Heart left ventricle (tissue), 13 donors: ENCODE measurements around the gene RBM38.

Source experiments
- CTCF ChIP-seq, 12 donors: fragments of 200-600 bp; sonication (generic) in 4 of 12; IDR thresholded peaks; one replicate each; pipeline versions ENCODE4 v1.5.0 to v1.8.0; 2018 to 2022; ENCODE audit warnings: antibody characterized with exemption in 12 of 12, mild to moderate bottlenecking in 5 of 12
- POLR2A ChIP-seq, 2 donors: fragments of 450-650 bp; IDR thresholded peaks; one replicate each; pipeline ENCODE4 v1.6.1; 2017; ENCODE audit warnings: antibody characterized with exemption in 2 of 2, mild to moderate bottlenecking in 2 of 2, moderate library complexity in 2 of 2
- donor health status: ischemic (EF 13 %, LVEDD 7.1; RV severe dilation, severe dysfunction).
- donor health status: DM: no; HTN: yes; CAD: no.
- donor health status: DM: no; HTN: no; CAD: no.
- donor health status: ischemic (EF 25% LVEDD 6.9; RV normal size, moderate dysfunction).
- donor health status: ischemic (EF 25% LVEDD 5.7; RV mildly dilated, moderate dysfunction).
- donor health status: ischemic (EF 35%, LVEDD 5.7; RV mildly dilated, moderate dysfunction).
- donor health status: nonischemic (EF 11% LVEDD 7.7; RV severe dilation, severe dysfunction).
- donor health status: DM: yes; HTN: yes; CAD: no.
- donor health status: PGD.
- donor health status: ischemic (EF 29% LVEDD 5.4; RV normal size, mild dysfunction).
- donor health status: nonischemic (EF 23%, LVEDD 6.1; RV moderate dilation, normal function).

DNA sequence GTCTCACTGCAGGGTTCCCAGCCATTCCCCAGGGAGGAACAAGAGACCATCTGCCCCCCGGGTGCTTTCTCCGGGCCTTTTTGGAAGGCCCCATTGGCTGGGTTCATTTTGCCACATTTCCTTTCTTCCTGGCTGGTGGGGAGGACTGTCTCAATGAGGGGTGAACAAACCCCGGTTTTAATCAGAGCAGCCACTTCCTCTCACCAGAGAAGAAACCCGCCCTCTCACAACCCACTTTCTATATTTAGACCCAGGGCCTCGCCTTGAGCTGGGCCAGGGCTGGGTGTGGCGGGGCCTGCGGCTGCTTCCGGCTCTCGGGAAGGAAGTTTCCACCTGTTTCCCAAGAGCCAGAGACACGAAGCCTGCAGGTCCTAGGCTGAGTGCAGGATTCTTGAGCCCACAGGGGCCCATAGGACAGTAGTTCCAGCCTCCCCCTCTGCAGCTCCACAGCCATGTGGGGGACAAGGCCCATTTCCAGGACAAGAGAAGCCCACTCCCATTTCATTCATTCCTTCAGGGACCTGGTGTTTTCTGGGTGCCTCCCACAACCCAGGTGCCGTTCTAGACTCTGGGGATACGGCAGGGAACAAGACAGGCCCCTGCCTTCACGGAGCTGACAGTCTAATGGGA lies 41.8 kb downstream of the RBM38 start:
- TF ChIP-seq CTCF (IDR thresholded peaks at IDR 0.05) (no peak), POLR2A (IDR thresholded peaks at IDR 0.05) (peak in 1 of 2 donors; percentile 23)
